Iris pigment epithelial cell (primary cell): ENCODE measurements around the gene SLC9A9.

ENCODE experiments used
- DNase-seq: peaks from one replicate; pipeline ENCODE4 v3.0.0-alpha.2; 2011; ENCODE audit warnings: low read depth

The SLC9A9 gene

GRCh38 chr3:143450632-143451031, 397.6 kb downstream of the SLC9A9 start:
- DNase-seq = no peak

- DNase-seq = no peak
Measured at GRCh38 chr3:143447491-143447890, 400.8 kb downstream of the SLC9A9 start.

- peak; percentile 36 for DNase-seq
Measured at GRCh38 chr3:143445118-143445517, 403.1 kb downstream of the SLC9A9 start.

- DNase-seq = peak; percentile 99
Measured at GRCh38 chr3:143443851-143444331, 404.4 kb downstream of the SLC9A9 start.

DNA sequence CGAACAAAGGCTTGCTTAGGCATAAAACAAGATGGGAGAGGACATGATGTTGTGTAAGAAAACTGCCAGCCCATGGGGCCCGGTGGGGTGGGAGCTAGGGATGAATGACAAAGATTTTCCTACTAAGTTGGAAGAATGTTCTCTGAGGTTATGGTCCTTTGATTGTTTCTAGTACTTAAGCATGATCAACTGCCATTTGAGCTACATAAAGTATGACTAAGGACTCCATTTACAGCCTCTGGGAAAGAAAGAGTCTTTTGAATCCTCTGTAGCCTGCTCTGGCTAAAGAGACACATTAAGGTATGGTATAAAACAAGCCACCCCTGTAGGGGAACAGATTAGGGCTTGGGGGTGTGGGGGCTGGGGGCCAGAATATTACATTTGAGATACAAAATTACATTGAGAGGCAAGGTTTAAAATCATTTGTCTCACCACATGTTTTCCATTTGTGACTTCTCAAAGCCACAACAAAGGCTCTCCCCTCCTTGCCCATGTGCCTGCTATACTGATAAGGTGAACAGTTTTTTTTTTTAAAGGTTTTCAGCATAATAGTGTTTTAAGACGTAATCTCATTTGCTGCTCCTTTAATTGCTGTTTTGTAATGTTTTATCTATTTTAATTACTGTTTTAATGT, 405.3 kb downstream of the SLC9A9 start:
- DNase-seq = peak; percentile 36

DNA sequence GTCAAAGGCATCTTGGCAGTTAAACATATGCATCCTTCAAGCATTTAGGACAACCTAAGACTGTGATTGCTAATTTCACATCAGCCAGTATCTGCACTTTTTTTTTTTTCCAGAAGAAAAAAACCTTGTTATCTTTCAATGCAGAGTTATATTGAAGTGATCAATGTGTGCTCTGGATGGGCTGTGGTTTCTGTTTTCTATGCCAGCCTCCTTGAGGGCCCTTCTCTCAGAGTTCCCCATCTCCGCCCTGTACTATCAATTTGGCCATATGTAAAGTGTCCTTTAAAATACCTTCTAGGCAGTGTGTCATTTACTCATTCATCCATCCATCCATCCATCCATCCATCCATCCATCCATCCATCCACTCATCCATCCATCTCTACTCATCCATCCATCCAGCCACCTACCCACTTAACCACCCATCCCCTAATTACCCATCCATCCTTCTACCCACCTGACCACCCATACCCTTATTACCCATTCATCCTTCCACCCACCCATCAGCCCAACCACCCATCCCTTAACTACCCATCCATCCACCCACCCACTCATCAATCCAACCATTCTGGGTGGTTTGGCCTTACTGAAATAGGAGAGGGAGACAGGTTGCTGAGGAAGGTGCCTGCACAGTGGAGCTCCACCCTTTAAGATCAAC, 406.6 kb downstream of the SLC9A9 start:
- no peak for DNase-seq

DNA sequence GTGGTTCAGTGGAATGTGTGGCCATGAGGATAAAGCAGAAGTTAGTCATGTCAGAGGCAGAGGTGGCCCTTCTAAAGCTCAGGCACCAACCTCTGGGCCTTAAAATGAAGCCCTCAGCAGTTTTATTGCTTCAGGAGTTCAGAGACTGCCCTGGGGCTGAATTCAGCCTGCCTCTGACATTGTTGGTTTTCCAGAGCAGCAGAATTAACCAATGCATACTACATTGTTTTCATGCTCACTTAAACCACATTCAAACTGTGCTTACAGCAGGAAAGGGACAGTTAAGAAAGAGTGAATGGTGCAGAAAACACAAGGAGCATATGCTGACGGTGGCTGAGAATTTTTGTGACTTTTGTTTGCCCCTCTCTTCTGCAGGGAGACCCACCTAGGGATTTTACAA, 408.5 kb downstream of the SLC9A9 start:
- DNase-seq = no peak

DNA sequence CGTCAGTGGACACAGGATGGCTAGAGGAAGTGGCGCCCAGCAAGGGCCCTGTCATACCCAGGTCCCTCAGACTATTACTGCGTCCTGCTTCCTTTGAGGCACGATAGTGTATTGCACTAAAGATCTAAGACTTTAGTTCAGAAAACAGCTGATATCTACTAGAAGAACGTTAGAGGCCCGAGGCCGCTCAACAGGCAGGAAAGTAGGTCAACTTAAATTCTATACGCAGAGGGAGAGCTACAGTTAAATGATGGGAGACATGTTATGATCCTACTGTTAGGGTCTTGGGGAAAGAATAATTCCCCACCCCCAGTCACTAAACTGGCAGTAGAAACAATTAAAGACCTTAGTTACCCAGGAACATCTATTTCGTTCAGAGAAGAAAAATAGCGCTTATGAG, 410.9 kb downstream of the SLC9A9 start:
- no peak for DNase-seq

- DNase-seq = peak; percentile 41
Measured at GRCh38 chr3:143436231-143436930, 411.9 kb downstream of the SLC9A9 start.

DNA sequence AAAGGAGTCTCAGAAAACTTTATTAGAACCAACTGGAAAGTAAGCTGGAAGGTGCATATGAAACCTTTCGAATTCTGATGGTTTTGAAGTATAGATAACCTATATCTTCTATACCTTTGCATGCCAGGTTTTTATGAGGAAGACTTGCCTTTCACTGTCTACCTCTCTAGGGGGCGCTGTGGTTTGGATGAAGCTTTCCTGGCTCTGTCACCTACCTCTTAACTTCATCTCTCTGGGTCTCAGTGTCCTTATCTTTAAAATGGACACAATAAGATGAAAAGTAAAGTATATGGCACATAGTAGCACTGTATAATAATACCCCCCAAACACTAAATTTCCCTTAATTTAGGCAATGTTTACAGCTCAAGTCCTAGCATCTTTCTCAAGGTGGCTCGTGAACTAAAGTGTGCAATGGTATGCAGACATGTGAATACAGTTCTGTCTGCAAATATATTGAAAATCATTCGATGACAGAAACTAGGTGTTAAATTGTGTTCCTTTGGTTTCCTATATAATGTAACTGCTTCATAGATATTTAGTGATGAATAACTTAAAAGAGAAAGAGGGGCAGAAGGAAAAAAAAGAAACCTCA, 414.4 kb downstream of the SLC9A9 start:
- DNase-seq = no peak

- peak; percentile 62 for DNase-seq
Measured at GRCh38 chr3:143431298-143431697, 417.0 kb downstream of the SLC9A9 start.

GRCh38 chr3:143430568-143430967, 417.7 kb downstream of the SLC9A9 start:
- no peak for DNase-seq

DNA sequence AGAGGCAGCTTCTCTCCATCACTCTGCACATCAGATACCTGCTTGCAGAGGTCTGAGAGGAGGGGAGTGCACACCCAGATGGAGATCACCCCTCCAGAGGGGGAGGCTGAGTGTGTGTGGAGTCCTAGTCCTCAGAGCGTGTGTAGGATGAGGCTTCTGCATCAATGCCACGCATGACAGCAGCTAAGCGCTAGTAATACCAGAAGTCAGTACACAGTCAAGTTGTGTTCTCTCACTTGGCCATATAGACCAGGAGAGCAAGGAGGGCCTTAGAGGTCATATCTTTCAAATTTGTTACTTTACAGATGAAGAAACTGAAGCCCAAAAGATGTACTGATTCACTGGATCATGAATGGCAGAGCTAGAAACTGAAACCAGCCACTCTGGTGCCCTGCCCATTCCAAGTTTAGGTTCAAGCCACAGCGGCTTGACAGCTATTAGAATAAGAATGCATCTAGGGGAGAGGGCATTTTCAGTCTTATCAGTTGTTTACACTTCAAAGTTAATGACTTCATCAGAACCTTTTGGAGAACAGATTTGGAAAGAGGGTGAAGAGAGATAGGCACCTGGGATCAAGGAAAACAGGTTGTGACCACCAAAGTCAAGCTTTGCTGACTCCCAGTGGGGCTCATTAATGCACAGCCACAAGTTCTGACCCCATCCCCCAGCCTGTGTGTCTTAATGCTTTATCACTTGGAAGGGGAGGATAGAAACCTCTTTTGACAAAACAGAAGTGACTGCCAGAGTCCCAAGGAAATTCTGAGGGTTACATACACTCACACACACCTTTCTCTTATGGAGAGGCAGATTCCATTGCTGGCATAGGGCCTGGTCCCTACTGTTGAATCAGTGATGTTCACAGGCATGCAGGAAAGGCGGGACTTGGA, 418.4 kb downstream of the SLC9A9 start:
- peak; percentile 59 for DNase-seq

GRCh38 chr3:143428294-143428693, 420.0 kb downstream of the SLC9A9 start:
- no peak for DNase-seq

DNA sequence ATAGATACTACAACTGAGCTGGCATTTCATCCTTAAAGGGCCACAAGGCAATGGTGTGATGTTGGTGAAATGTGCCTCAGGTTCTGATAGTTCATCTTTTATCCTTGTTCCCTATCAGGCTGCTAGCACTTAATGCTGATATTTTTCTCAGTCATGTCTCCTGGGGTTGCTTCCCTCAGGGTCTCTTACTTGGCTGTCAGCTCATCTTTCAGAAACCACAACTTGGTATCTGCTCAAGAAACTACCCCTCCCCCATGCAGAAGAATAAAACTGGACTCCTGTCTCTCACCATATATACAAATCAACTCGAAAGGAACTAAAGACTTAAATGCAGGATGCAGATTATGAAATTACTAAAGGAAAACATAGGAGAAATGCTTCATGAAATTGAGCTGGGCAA, 420.6 kb downstream of the SLC9A9 start:
- peak; percentile 27 for DNase-seq

GRCh38 chr3:143424874-143425273, 423.4 kb downstream of the SLC9A9 start:
- no peak for DNase-seq

GRCh38 chr3:143421556-143421955, 426.7 kb downstream of the SLC9A9 start:
- DNase-seq = peak; percentile 37

GRCh38 chr3:143419611-143420010, 428.7 kb downstream of the SLC9A9 start:
- no peak for DNase-seq

DNA sequence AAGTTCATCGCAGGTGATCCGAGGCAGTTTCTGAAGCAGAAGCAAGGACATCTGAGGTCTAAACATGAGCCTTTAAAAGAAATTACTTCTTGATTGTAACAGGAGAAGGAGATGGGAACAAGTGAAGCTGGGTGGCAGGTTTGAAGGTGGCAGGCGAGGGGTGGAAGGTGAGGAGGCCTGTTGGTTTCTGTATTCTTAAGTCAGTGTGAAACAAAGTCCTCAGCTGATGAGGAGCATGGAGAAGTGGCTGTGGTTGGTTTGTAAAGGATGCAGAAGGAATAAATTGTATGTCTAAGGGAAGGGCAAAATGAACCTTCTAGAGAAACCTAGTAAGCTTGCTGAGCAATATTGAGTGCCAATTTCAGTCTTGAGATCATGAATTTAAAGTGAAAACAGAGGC, 429.9 kb downstream of the SLC9A9 start:
- DNase-seq = no peak

DNA sequence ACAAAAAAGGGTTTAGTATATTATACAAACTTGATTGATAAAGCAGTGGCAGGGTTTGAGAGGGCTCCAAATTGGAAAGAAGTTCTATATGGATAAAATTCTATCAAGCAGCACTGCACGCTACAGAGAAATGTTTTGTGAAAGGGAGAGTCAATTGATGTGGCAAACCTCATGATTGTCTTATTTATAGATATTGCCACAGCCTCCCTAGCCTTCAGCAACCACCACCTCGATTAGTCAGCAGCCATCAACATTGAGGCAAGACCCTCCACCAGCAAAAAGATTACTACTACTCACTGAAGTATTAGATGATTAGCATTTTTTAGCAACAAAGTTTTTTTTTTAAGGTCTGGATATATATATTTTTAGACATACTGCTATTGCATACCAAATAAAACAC, 432.0 kb downstream of the SLC9A9 start:
- DNase-seq = no peak

GRCh38 chr3:143414571-143415253, 433.6 kb downstream of the SLC9A9 start:
- no peak for DNase-seq
